Lung (tissue), 12 donors: Measurements from ENCODE around the gene MPP1. TPM values are rescaled to one million over a fixed set of nuclear protein-coding genes. Genes with fewer than 3 reads are reported as not detected.

Source experiments
- ATAC-seq: fragments of 200-7000 bp; cut with Tn5 transposase; one replicate; pipeline ENCODE4 v1.9.1; 2020; ENCODE audit warnings: moderate number of reproducible peaks; ENCODE audit not compliant: insufficient read depth, low FRiP score
- DNase-seq, 3 donors: peaks; one replicate each; pipeline ENCODE4 v3.0.0-alpha.2; 2013 to 2017
- H3K27ac ChIP-seq, 2 donors: one replicate each; pipeline ENCODE4 v1.5.1; 2013; ENCODE audit warnings: mild to moderate bottlenecking in 2 of 2, moderate library complexity in 2 of 2, control low read depth in 1 of 2, inconsistent platforms in 1 of 2, low read depth in 1 of 2, low read length in 1 of 2
- H3K27me3 ChIP-seq, 3 donors: one replicate each; pipeline ENCODE4 v1.5.1; 2013; ENCODE audit warnings: low read length in 2 of 3; ENCODE audit not compliant: control insufficient read depth in 3 of 3, insufficient read depth in 3 of 3
- H3K36me3 ChIP-seq, 4 donors: one replicate each; pipeline ENCODE4 v1.5.1; 2013; ENCODE audit warnings: low read length in 4 of 4, mild to moderate bottlenecking in 1 of 4, moderate library complexity in 1 of 4; ENCODE audit not compliant: control insufficient read depth in 4 of 4, insufficient read depth in 4 of 4
- H3K4me1 ChIP-seq, 5 donors: one replicate each; pipeline ENCODE4 v1.5.1; 2013; ENCODE audit warnings: low read length in 5 of 5, mild to moderate bottlenecking in 2 of 5, moderate library complexity in 1 of 5; ENCODE audit not compliant: control insufficient read depth in 5 of 5, insufficient read depth in 5 of 5
- H3K4me3 ChIP-seq: one replicate; pipeline ENCODE4 v1.5.1; 2013; ENCODE audit warnings: mild to moderate bottlenecking, control low read depth, moderate library complexity
- H3K9ac ChIP-seq, 2 donors: one replicate each; pipeline ENCODE4 v1.5.1; 2013; ENCODE audit warnings: low read length in 2 of 2, control low read depth in 1 of 2; ENCODE audit not compliant: insufficient read depth in 1 of 2
- H3K9me3 ChIP-seq, 4 donors: one replicate each; pipeline ENCODE4 v1.5.1; 2013; ENCODE audit warnings: low read length in 3 of 4, mild to moderate bottlenecking in 1 of 4, moderate library complexity in 1 of 4; ENCODE audit not compliant: control insufficient read depth in 4 of 4, insufficient read depth in 3 of 4
- CTCF ChIP-seq: IDR thresholded peaks from 2 replicates; pipeline ENCODE4 v1.5.1; 2012; ENCODE audit warnings: mild to moderate bottlenecking; ENCODE audit errors: control extremely low read depth, extremely low read depth
- WGBS, 2 donors: extraction: QIAGEN DNeasy Blood & Tissue Kit; methylation state at CpG; one replicate each; pipeline ENCODE4 v1.1.7; 2013; 5-methylcytosine and 5-hydroxymethylcytosine counted together
- polyA plus RNA-seq, 2 donors: library from polyadenylated mRNA; stranded (reverse); fragments of 200-250 nt; gene quantifications; one replicate each; pipeline ENCODE4 v1.2.1, GENCODE V29; 2013
- total RNA-seq, 2 donors: library from RNA; depleted of rRNA in 1 of 2; stranded (reverse); fragments of >200 nt in 1 of 2; gene quantifications; one replicate each; pipeline ENCODE4 v1.2.1, GENCODE V29; 2014 to 2021
- donor health status: control.
- donor health status: control.
- donor health status: Bipolar disorder and iron deficiency.
- donor health status: healthy.
- donor health status: DM: yes; HTN: yes; CAD: no.

MPP1 gene
- total and polyA plus RNA-seq, 4 donors: 18.6 to 132 (median 56.4) TPM

- ATAC-seq: no peak
- Histone ChIP-seq H3K27me3 (peaks cover 0 to 3% (median 2%) of the 10 kb centered on the region in 3 donors), H3K36me3 (no peaks in the 10 kb centered on the region), H3K9me3 (peaks cover 0 to 3% (median 0%) of the 10 kb centered on the region in 4 donors), H3K4me1 (no peaks in the 10 kb centered on the region), H3K4me3 (no peak overlapping the region), H3K27ac (no peak overlapping the region), H3K9ac (no peak overlapping the region)
- no peak for TF ChIP-seq CTCF
- DNase-seq: no peak
- 81 to 89% methylated on average over 1 of the region's 1 CpG for WGBS, 2 donors
Measured at GRCh38 chrX:154836163-154836562, 30.9 kb upstream of the MPP1 start.

GRCh38 chrX:154834562-154834961, 29.3 kb upstream of the MPP1 start, which contains the start of gene SMIM9:
TSS of gene SMIM9 (minus strand) at chrX:154834662. CDS start at chrX:154830856, 3,806 bp downstream.
- no peak for TF ChIP-seq CTCF
- H3K4me3 ChIP-seq: no peak within 1 kb of the TSS
- no peaks in the 10 kb centered on the region for H3K4me1 ChIP-seq
- ATAC-seq (no peak), DNase-seq (peak in 1 of 3 donors; percentile 6)
- H3K9ac ChIP-seq: no peak within 1 kb of the TSS
- 44 to 76% methylated on average over 3 of the region's 3 CpGs for WGBS, 2 donors
- H3K27ac ChIP-seq: no peak within 1 kb of the TSS
- no peaks in the 10 kb centered on the region for H3K36me3 ChIP-seq
- H3K27me3 ChIP-seq: peaks cover 0 to 3% (median 2%) of the 10 kb centered on the region in 3 donors
- H3K9me3 ChIP-seq: peaks cover 0 to 3% (median 0%) of the 10 kb centered on the region in 4 donors

GRCh38 chrX:154833746-154834274, 28.5 kb upstream of the MPP1 start:
- WGBS, 2 donors: 78 to 95% methylated on average over 3 of the region's 3 CpGs
- peaks cover 0 to 3% (median 0%) of the 10 kb centered on the region in 4 donors for H3K9me3 ChIP-seq

More at GRCh38 chrX:154833746-154834274, 28.5 kb upstream of the MPP1 start:
- DNase-seq: no peak
- no peak for TF ChIP-seq CTCF
- Histone ChIP-seq H3K9ac (no peak overlapping the region), H3K4me3 (no peak overlapping the region), H3K27me3 (peaks cover 0 to 3% (median 2%) of the 10 kb centered on the region in 3 donors), H3K27ac (no peak overlapping the region), H3K36me3 (no peaks in the 10 kb centered on the region), H3K4me1 (no peaks in the 10 kb centered on the region)
- ATAC-seq: no peak
